Measurements from ENCODE around the gene GABRR3. TPM values are rescaled to one million over a fixed set of nuclear protein-coding genes. Genes with fewer than 3 reads are reported as not detected.

Gene GABRR3
- total RNA-seq, 1 donor from 2014 or later = not detected

GRCh38 chr3:97988784-97989568, 46.1 kb downstream of the GABRR3 start:
- no peak for DNase-seq (ENCODE audit: low spot score)
- Mint-ChIP-seq H3K4me1 (ENCODE audit: unreplicated experiment) (peaks cover 27% of the 10 kb centered on the region), H3K27ac (ENCODE audit: unreplicated experiment) (no peak overlapping the region), H3K36me3 (ENCODE audit: low read depth, unreplicated experiment) (no peaks in the 10 kb centered on the region), H3K4me3 (ENCODE audit: unreplicated experiment) (no peak overlapping the region), H3K9me3 (ENCODE audit: unreplicated experiment) (no peaks in the 10 kb centered on the region), H3K27me3 (ENCODE audit: unreplicated experiment) (no peaks in the 10 kb centered on the region)
- TF ChIP-seq, protein P1, sequence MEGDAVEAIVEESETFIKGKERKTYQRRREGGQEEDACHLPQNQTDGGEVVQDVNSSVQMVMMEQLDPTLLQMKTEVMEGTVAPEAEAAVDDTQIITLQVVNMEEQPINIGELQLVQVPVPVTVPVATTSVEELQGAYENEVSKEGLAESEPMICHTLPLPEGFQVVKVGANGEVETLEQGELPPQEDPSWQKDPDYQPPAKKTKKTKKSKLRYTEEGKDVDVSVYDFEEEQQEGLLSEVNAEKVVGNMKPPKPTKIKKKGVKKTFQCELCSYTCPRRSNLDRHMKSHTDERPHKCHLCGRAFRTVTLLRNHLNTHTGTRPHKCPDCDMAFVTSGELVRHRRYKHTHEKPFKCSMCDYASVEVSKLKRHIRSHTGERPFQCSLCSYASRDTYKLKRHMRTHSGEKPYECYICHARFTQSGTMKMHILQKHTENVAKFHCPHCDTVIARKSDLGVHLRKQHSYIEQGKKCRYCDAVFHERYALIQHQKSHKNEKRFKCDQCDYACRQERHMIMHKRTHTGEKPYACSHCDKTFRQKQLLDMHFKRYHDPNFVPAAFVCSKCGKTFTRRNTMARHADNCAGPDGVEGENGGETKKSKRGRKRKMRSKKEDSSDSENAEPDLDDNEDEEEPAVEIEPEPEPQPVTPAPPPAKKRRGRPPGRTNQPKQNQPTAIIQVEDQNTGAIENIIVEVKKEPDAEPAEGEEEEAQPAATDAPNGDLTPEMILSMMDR (IDR thresholded peaks at IDR 0.05; ENCODE audit: unreplicated experiment) = no peak

GRCh38 chr3:97987306-97987705, 47.8 kb downstream of the GABRR3 start:
- Mint-ChIP-seq H3K27me3 (ENCODE audit: unreplicated experiment) (no peaks in the 10 kb centered on the region), H3K4me3 (ENCODE audit: unreplicated experiment) (no peak overlapping the region), H3K4me1 (ENCODE audit: unreplicated experiment) (peaks cover 12% of the 10 kb centered on the region), H3K9me3 (ENCODE audit: unreplicated experiment) (no peaks in the 10 kb centered on the region), H3K36me3 (ENCODE audit: low read depth, unreplicated experiment) (no peaks in the 10 kb centered on the region), H3K27ac (ENCODE audit: unreplicated experiment) (no peak overlapping the region)
- no peak for DNase-seq (ENCODE audit: low spot score)
- TF ChIP-seq, protein P1 (IDR thresholded peaks at IDR 0.05; ENCODE audit: unreplicated experiment) = no peak

GRCh38 chr3:97983933-97984491, 51.1 kb downstream of the GABRR3 start:
- H3K27ac Mint-ChIP-seq (ENCODE audit: unreplicated experiment) = no peak overlapping the region
- TF ChIP-seq, protein P1 (IDR thresholded peaks at IDR 0.05; ENCODE audit: unreplicated experiment) = no peak
- H3K9me3 Mint-ChIP-seq (ENCODE audit: unreplicated experiment) = no peaks in the 10 kb centered on the region
- H3K36me3 Mint-ChIP-seq (ENCODE audit: low read depth, unreplicated experiment) = no peaks in the 10 kb centered on the region
- peaks cover 3% of the 10 kb centered on the region for H3K4me1 Mint-ChIP-seq (ENCODE audit: unreplicated experiment)
- no peak for DNase-seq (ENCODE audit: low spot score)
- no peak overlapping the region for H3K4me3 Mint-ChIP-seq (ENCODE audit: unreplicated experiment)
- H3K27me3 Mint-ChIP-seq (ENCODE audit: unreplicated experiment) = no peaks in the 10 kb centered on the region

GRCh38 chr3:97981886-97982285, 53.2 kb downstream of the GABRR3 start:
- Mint-ChIP-seq H3K27me3 (ENCODE audit: unreplicated experiment) (no peaks in the 10 kb centered on the region), H3K4me1 (ENCODE audit: unreplicated experiment) (peaks cover 3% of the 10 kb centered on the region), H3K4me3 (ENCODE audit: unreplicated experiment) (no peak overlapping the region), H3K9me3 (ENCODE audit: unreplicated experiment) (no peaks in the 10 kb centered on the region), H3K36me3 (ENCODE audit: low read depth, unreplicated experiment) (no peaks in the 10 kb centered on the region), H3K27ac (ENCODE audit: unreplicated experiment) (no peak overlapping the region)
- DNase-seq (ENCODE audit: low spot score) = no peak
- TF ChIP-seq, protein P1 (IDR thresholded peaks at IDR 0.05; ENCODE audit: unreplicated experiment) = no peak

GRCh38 chr3:97979610-97980009, 55.5 kb downstream of the GABRR3 start:
- no peak for DNase-seq (ENCODE audit: low spot score)
- Mint-ChIP-seq H3K4me3 (ENCODE audit: unreplicated experiment) (no peak overlapping the region), H3K27me3 (ENCODE audit: unreplicated experiment) (no peaks in the 10 kb centered on the region), H3K36me3 (ENCODE audit: low read depth, unreplicated experiment) (no peaks in the 10 kb centered on the region), H3K9me3 (ENCODE audit: unreplicated experiment) (no peaks in the 10 kb centered on the region), H3K4me1 (ENCODE audit: unreplicated experiment) (peaks cover 3% of the 10 kb centered on the region), H3K27ac (ENCODE audit: unreplicated experiment) (no peak overlapping the region)
- TF ChIP-seq, protein P1 (IDR thresholded peaks at IDR 0.05; ENCODE audit: unreplicated experiment) = no peak
